MM.1S (cell line): ENCODE results near the gene RAB6B.

Experiments used
- DNase-seq: peaks from one replicate; pipeline ENCODE4 v3.0.0-alpha.2; 2015
- H2AFZ ChIP-seq: fragments of 300-600 bp; sonication (generic); 2 replicates; pipeline ENCODE4 v1.6.0; 2016; ENCODE audit warnings: antibody characterized with exemption, low read length
- H3F3A ChIP-seq: fragments of 300-600 bp; sonication (generic); 2 replicates; pipeline ENCODE4 v1.6.1; 2016; ENCODE audit warnings: mild to moderate bottlenecking, antibody characterized with exemption, low read length, moderate library complexity, mixed read lengths; ENCODE audit not compliant: insufficient read depth
- H3K27ac ChIP-seq: fragments of 300-600 bp; sonication (generic); 2 replicates; pipeline ENCODE4 v1.5.1; 2016; ENCODE audit warnings: mild to moderate bottlenecking, low read length
- H3K27me3 ChIP-seq: fragments of 300-600 bp; sonication (generic); replicated peaks from 2 replicates; pipeline ENCODE4 v1.6.0; 2016; ENCODE audit warnings: low read length; ENCODE audit not compliant: insufficient read depth
- H3K36me3 ChIP-seq: fragments of 300-600 bp; sonication (generic); replicated peaks from 2 replicates; pipeline ENCODE4 v1.6.1; 2016; ENCODE audit warnings: mild to moderate bottlenecking, low read length, mixed read lengths; ENCODE audit not compliant: insufficient read depth
- H3K4me1 ChIP-seq: fragments of 300-600 bp; sonication (generic); 2 replicates; pipeline ENCODE4 v1.6.1; 2016; ENCODE audit warnings: low read length, mixed read lengths
- H3K4me2 ChIP-seq: fragments of 300-600 bp; sonication (generic); 2 replicates; pipeline ENCODE4 v1.6.0; 2016; ENCODE audit warnings: low read depth, low read length
- H3K4me3 ChIP-seq: fragments of 300-600 bp; sonication (generic); 2 replicates; pipeline ENCODE4 v1.5.1; 2016; ENCODE audit warnings: low read length, mixed read lengths
- H3K79me2 ChIP-seq: fragments of 300-600 bp; sonication (generic); 2 replicates; pipeline ENCODE4 v1.6.1; 2016; ENCODE audit warnings: mixed run types, low read length, mixed read lengths
- H3K9ac ChIP-seq: fragments of 300-600 bp; sonication (generic); 2 replicates; pipeline ENCODE4 v1.6.1; 2016; ENCODE audit warnings: low read length, mixed read lengths
- H3K9me2 ChIP-seq: fragments of 300-600 bp; sonication (generic); replicated peaks from 2 replicates; pipeline ENCODE4 v1.6.1; 2016; ENCODE audit warnings: mild to moderate bottlenecking, low read length, mixed read lengths; ENCODE audit not compliant: insufficient read depth
- H3K9me3 ChIP-seq: fragments of 300-600 bp; sonication (generic); replicated peaks from 2 replicates; pipeline ENCODE4 v1.6.1; 2016; ENCODE audit warnings: mild to moderate bottlenecking, low read length, mixed read lengths; ENCODE audit not compliant: insufficient read depth
- H4K20me1 ChIP-seq: fragments of 300-600 bp; sonication (generic); 2 replicates; pipeline ENCODE4 v1.6.1; 2016; ENCODE audit warnings: mild to moderate bottlenecking, low read length, moderate library complexity, mixed read lengths; ENCODE audit not compliant: insufficient read depth
- CTCF ChIP-seq: fragments of 300-600 bp; sonication (generic); IDR thresholded peaks from 2 replicates; pipeline ENCODE4 v1.5.1; 2016; ENCODE audit warnings: antibody characterized with exemption, low read length, mixed read lengths
- EZH2 ChIP-seq: fragments of 300-600 bp; sonication (generic); optimal IDR thresholded peaks from 2 replicates; pipeline ENCODE3; 2017; ENCODE audit warnings: low read depth, mild to moderate bottlenecking, antibody characterized with exemption, low read length, mixed read lengths
- EZH2phosphoT487 ChIP-seq: fragments of 300-600 bp; sonication (generic); IDR thresholded peaks from 2 replicates; pipeline ENCODE4 v1.6.1; 2018; ENCODE audit warnings: antibody characterized with exemption, low read length

RAB6B gene

GRCh38 chr3:133890037-133890436, 5.6 kb downstream of the RAB6B start:
- no peak overlapping the region for H3K4me2 ChIP-seq
- no peak overlapping the region for H2AFZ ChIP-seq

GRCh38 chr3:133888726-133889340, 6.8 kb downstream of the RAB6B start:
- no peak for DNase-seq
- H3K79me2 ChIP-seq = no peaks in the 10 kb centered on the region
- H3K27ac ChIP-seq = no peak overlapping the region

More at GRCh38 chr3:133890037-133890436, 5.6 kb downstream of the RAB6B start:
- H3K27ac ChIP-seq = no peak overlapping the region
- no peaks in the 10 kb centered on the region for H3K79me2 ChIP-seq
- H3K4me1 ChIP-seq = no peaks in the 10 kb centered on the region
- H3K4me3 ChIP-seq = no peak overlapping the region
- H3K27me3 ChIP-seq = no peaks in the 10 kb centered on the region
- no peaks in the 10 kb centered on the region for H4K20me1 ChIP-seq
- no peaks in the 10 kb centered on the region for H3K9me3 ChIP-seq
- no peak for TF ChIP-seq EZH2
- no peak for TF ChIP-seq CTCF
- TF ChIP-seq EZH2phosphoT487 = no peak
- H3K9ac ChIP-seq = no peak overlapping the region
- no peak for DNase-seq
- no peaks in the 10 kb centered on the region for H3K9me2 ChIP-seq
- H3F3A ChIP-seq = no peaks in the 10 kb centered on the region
- no peaks in the 10 kb centered on the region for H3K36me3 ChIP-seq

GRCh38 chr3:133887803-133888703, 7.6 kb downstream of the RAB6B start:
- Histone ChIP-seq H3K79me2 (no peaks in the 10 kb centered on the region), H3K36me3 (no peaks in the 10 kb centered on the region), H3K9ac (no peak overlapping the region), H3K4me1 (no peaks in the 10 kb centered on the region), H4K20me1 (no peaks in the 10 kb centered on the region), H3K4me3 (no peak overlapping the region), H3K27ac (no peak overlapping the region), H2AFZ (no peak overlapping the region), H3K9me2 (no peaks in the 10 kb centered on the region), H3F3A (no peaks in the 10 kb centered on the region), H3K4me2 (no peak overlapping the region), H3K9me3 (no peaks in the 10 kb centered on the region), H3K27me3 (no peaks in the 10 kb centered on the region)
- no peak for DNase-seq
- TF ChIP-seq EZH2 = no peak
- no peak for TF ChIP-seq CTCF
- no peak for TF ChIP-seq EZH2phosphoT487

More at GRCh38 chr3:133888726-133889340, 6.8 kb downstream of the RAB6B start:
- Histone ChIP-seq H3K4me2 (no peak overlapping the region), H3K36me3 (no peaks in the 10 kb centered on the region), H3K4me3 (no peak overlapping the region), H3K4me1 (no peaks in the 10 kb centered on the region), H3K9ac (no peak overlapping the region), H4K20me1 (no peaks in the 10 kb centered on the region), H3F3A (no peaks in the 10 kb centered on the region), H2AFZ (no peak overlapping the region), H3K27me3 (no peaks in the 10 kb centered on the region), H3K9me3 (no peaks in the 10 kb centered on the region), H3K9me2 (no peaks in the 10 kb centered on the region)
- TF ChIP-seq CTCF (no peak), EZH2phosphoT487 (no peak), EZH2 (no peak)
